H1 (cell line): Measurements from ENCODE around the gene KLF6. TPM values are rescaled to one million over a fixed set of nuclear protein-coding genes. Genes with fewer than 3 reads are reported as not detected.

ENCODE experiments used
- CTCF ChIA-PET: fragments of 300-600 bp; sonication (Branson Sonifier 250); formaldehyde crosslinking; loops from one replicate; lab custom pipeline; 2021; ENCODE audit not compliant: partially characterized antibody; lab: Charles Lee
- POLR2A ChIA-PET: fragments of 300-600 bp; sonication (Branson Sonifier 250); formaldehyde crosslinking; loops from one replicate; lab custom pipeline; 2021; ENCODE audit warnings: inconsistent platforms; ENCODE audit not compliant: partially characterized antibody; lab: Charles Lee
- DNase-seq, 2 experiments: peaks; one replicate each; pipeline versions ENCODE4 v3.0.0 to v3.0.0-alpha.2; 2010 to 2022; ENCODE audit warnings: low spot score in 2 of 2, low read depth in 1 of 2, mixed read lengths in 1 of 2
- FAIRE-seq: peaks from 2 replicates; lab custom pipeline; 2011; peaks lifted over from hg19 to GRCh38; lab: Jason Lieb, UNC
- H2AFZ ChIP-seq: 2 replicates; pipeline ENCODE4 v1.8.1; 2012; ENCODE audit warnings: low read length, inconsistent platforms
- H2AK5ac ChIP-seq: 2 replicates; pipeline ENCODE4 v1.6.1; 2013; ENCODE audit warnings: low read depth, low read length
- H2BK120ac ChIP-seq: replicated peaks from 2 replicates; pipeline ENCODE3; 2013; ENCODE audit warnings: low read depth, low read length, inconsistent platforms
- H2BK12ac ChIP-seq: 2 replicates; pipeline ENCODE4 v1.6.1; 2013; ENCODE audit warnings: low read depth, low read length
- H2BK15ac ChIP-seq: 2 replicates; pipeline ENCODE4 v1.6.1; 2013; ENCODE audit warnings: low read length
- H2BK20ac ChIP-seq: 2 replicates; pipeline ENCODE4 v1.6.1; 2013; ENCODE audit warnings: low read length
- H2BK5ac ChIP-seq: 2 replicates; pipeline ENCODE4 v1.6.1; 2013; ENCODE audit warnings: low read depth, low read length
- H3K14ac ChIP-seq: 2 replicates; pipeline ENCODE4 v1.6.1; 2013; ENCODE audit warnings: inconsistent platforms; ENCODE audit not compliant: insufficient read length
- H3K18ac ChIP-seq: 2 replicates; pipeline ENCODE4 v1.6.1; 2013; ENCODE audit warnings: low read length; ENCODE audit errors: extremely low read depth
- H3K23ac ChIP-seq: 2 replicates; pipeline ENCODE4 v1.6.1; 2013; ENCODE audit warnings: inconsistent platforms; ENCODE audit not compliant: insufficient read length
- H3K23me2 ChIP-seq: 2 replicates; pipeline ENCODE4 v1.6.1; 2013; ENCODE audit warnings: low read depth, low read length
- H3K27ac ChIP-seq: 2 replicates; pipeline ENCODE4 v1.6.1; 2011; ENCODE audit warnings: low read depth, low read length, inconsistent platforms
- H3K27me3 ChIP-seq, 4 experiments: replicated peaks in 1 of 4; 1 replicate in 1 of 4; 2 replicates in 3 of 4; pipeline versions ENCODE4 v1.6.1 to v1.8.1; 2011 to 2013; ENCODE audit warnings: low read length in 3 of 4, mild to moderate bottlenecking in 3 of 4, inconsistent platforms in 2 of 4, mixed read lengths in 2 of 4, moderate library complexity in 1 of 4; ENCODE audit not compliant: control insufficient read depth in 3 of 4, insufficient read depth in 3 of 4; ENCODE audit errors: extremely low read depth in 1 of 4
- H3K36me3 ChIP-seq, 4 experiments: 2 replicates each; pipeline versions ENCODE4 v1.6.1 to v1.8.1; 2011 to 2013; ENCODE audit warnings: mild to moderate bottlenecking in 4 of 4, low read length in 3 of 4, moderate library complexity in 2 of 4, control low read depth in 1 of 4, inconsistent platforms in 1 of 4; ENCODE audit not compliant: insufficient read depth in 4 of 4, control insufficient read depth in 2 of 4
- H3K4ac ChIP-seq: replicated peaks from 2 replicates; pipeline ENCODE3; 2013; ENCODE audit warnings: low read length, low read depth, mixed read lengths, inconsistent platforms; ENCODE audit not compliant: insufficient read length
- H3K4me1 ChIP-seq, 4 experiments: replicated peaks in 1 of 4; 1 replicate in 1 of 4; 2 replicates in 3 of 4; pipeline versions ENCODE4 v1.6.1 to v1.8.1; 2011 to 2013; ENCODE audit warnings: low read length in 3 of 4, inconsistent platforms in 2 of 4, mixed read lengths in 1 of 4; ENCODE audit not compliant: insufficient read depth in 4 of 4, control insufficient read depth in 3 of 4
- H3K4me2 ChIP-seq, 2 experiments: 2 replicates each; pipeline versions ENCODE4 v1.6.1 to v1.8.1; 2011 to 2013; ENCODE audit warnings: low read depth in 2 of 2, low read length in 2 of 2, control low read depth in 1 of 2, inconsistent platforms in 1 of 2, mild to moderate bottlenecking in 1 of 2; ENCODE audit not compliant: insufficient read depth in 1 of 2
- H3K4me3 ChIP-seq, 4 experiments: fragments of 200-600, 300-600 bp in 1 of 4; sonication (generic), shearing (Covaris generic), sonication (Bioruptor Twin) in 1 of 4; 2 replicates each; pipeline versions ENCODE4 v1.5.1 to v1.8.1; 2011 to 2016; ENCODE audit warnings: low read length in 4 of 4, low read depth in 3 of 4, control low read depth in 2 of 4, inconsistent platforms in 2 of 4, mild to moderate bottlenecking in 2 of 4, mixed read lengths in 1 of 4, moderate library complexity in 1 of 4; ENCODE audit not compliant: insufficient read depth in 2 of 4; ENCODE audit errors: extremely low read depth in 1 of 4
- H3K56ac ChIP-seq: replicated peaks from 2 replicates; pipeline ENCODE3; 2013; ENCODE audit warnings: low read depth, mild to moderate bottlenecking, mixed read lengths, low read length, inconsistent platforms; ENCODE audit not compliant: insufficient read length
- H3K79me1 ChIP-seq: 2 replicates; pipeline ENCODE4 v1.6.1; 2013; ENCODE audit warnings: low read depth, low read length, control low read depth
- H3K79me2 ChIP-seq, 2 experiments: 2 replicates each; pipeline versions ENCODE4 v1.6.1 to v1.8.1; 2012 to 2013; ENCODE audit warnings: low read length in 2 of 2, mild to moderate bottlenecking in 2 of 2, inconsistent platforms in 1 of 2; ENCODE audit not compliant: insufficient read depth in 2 of 2, control insufficient read depth in 1 of 2
- H3K9ac ChIP-seq, 4 experiments: replicated peaks in 1 of 4; 1 replicate in 1 of 4; 2 replicates in 3 of 4; pipeline versions ENCODE4 v1.6.1 to v1.8.1; 2011 to 2013; ENCODE audit warnings: low read depth in 3 of 4, low read length in 3 of 4, control low read depth in 2 of 4, mild to moderate bottlenecking in 2 of 4, moderate library complexity in 2 of 4, inconsistent platforms in 1 of 4; ENCODE audit errors: extremely low read depth in 1 of 4
- H3K9me3 ChIP-seq, 2 experiments: 2 replicates each; pipeline versions ENCODE4 v1.6.1 to v1.8.1; 2012 to 2013; ENCODE audit warnings: mild to moderate bottlenecking in 2 of 2, moderate library complexity in 2 of 2, control low read depth in 1 of 2, inconsistent platforms in 1 of 2, low read depth in 1 of 2, low read length in 1 of 2, mixed read lengths in 1 of 2; ENCODE audit not compliant: insufficient read depth in 2 of 2
- H4K20me1 ChIP-seq, 2 experiments: replicated peaks in 1 of 2; 2 replicates each; pipeline versions ENCODE3 to v1.8.1; 2011 to 2013; ENCODE audit warnings: inconsistent platforms in 2 of 2, low read length in 2 of 2, mild to moderate bottlenecking in 1 of 2; ENCODE audit not compliant: insufficient read depth in 2 of 2, control insufficient read depth in 1 of 2
- H4K5ac ChIP-seq: 2 replicates; pipeline ENCODE4 v1.6.1; 2013; ENCODE audit warnings: low read length, low read depth, mixed read lengths, inconsistent platforms; ENCODE audit not compliant: insufficient read length
- H4K8ac ChIP-seq: 2 replicates; pipeline ENCODE4 v1.8.0; 2013; ENCODE audit warnings: mild to moderate bottlenecking, moderate library complexity, low read length, inconsistent platforms; ENCODE audit not compliant: insufficient read depth; ENCODE audit errors: extremely low read depth
- H4K91ac ChIP-seq: replicated peaks from 2 replicates; pipeline ENCODE3; 2013; ENCODE audit warnings: low read length, mixed read lengths, inconsistent platforms; ENCODE audit not compliant: insufficient read length
- BACH1 ChIP-seq: IDR thresholded peaks from 2 replicates; pipeline ENCODE4 v1.6.1; 2012; ENCODE audit warnings: low read length, improper control_type of control experiment
- KDM1A ChIP-seq: fragments of 200-600, 300-600 bp; sonication (generic); IDR thresholded peaks from 2 replicates; pipeline ENCODE4 v1.7.1; 2016; ENCODE audit warnings: mild to moderate bottlenecking, low read length, borderline replicate concordance
- ZNF274 ChIP-seq: IDR thresholded peaks from 2 replicates; pipeline ENCODE4 v1.7.0; 2012; ENCODE audit warnings: low read length, borderline replicate concordance; ENCODE audit errors: extremely low read depth
- WGBS, 2 experiments: shearing (Covaris generic) in 1 of 2; methylation state at CpG; one replicate each; pipeline versions ENCODE4 v1.1.6 to v1.1.7; 2013 to 2015; ENCODE audit warnings: low lambda C conversion rate in 2 of 2, mixed read lengths in 2 of 2, inconsistent platforms in 1 of 2, low coverage in 1 of 2, missing lambda C conversion rate in 1 of 2; ENCODE audit not compliant: insufficient replicate concordance in 2 of 2, insufficient coverage in 1 of 2, insufficient read length in 1 of 2; ENCODE audit errors: extremely low coverage in 1 of 2, missing lambda C conversion rate in 1 of 2; 5-methylcytosine and 5-hydroxymethylcytosine counted together
- polyA plus RNA-seq, 7 experiments: library from polyadenylated mRNA; depleted of rRNA in 3 of 7; stranded (reverse) in 5 of 7; unstranded in 2 of 7; fragments of >200 nt in 5 of 7; fragments of 200-250 nt in 2 of 7; gene quantifications; 1 replicate in 5 of 7; 2 replicates in 1 of 7; 4 replicates in 1 of 7; pipeline versions ENCODE4 v1.2.1 to v1.2.3, GENCODE V29; 2011 to 2013; ENCODE audit warnings: missing spikeins in 2 of 7, mixed read lengths in 2 of 7
- total RNA-seq: library from RNA; stranded (reverse); fragmentation: NEBNext Ultra II Directional; extraction: Animal tissue kit (Norgen Biotek cat#: 25700); gene quantifications from 2 replicates; pipeline ENCODE4 v1.2.1, GENCODE V29; 2021
- TF ChIP-seq, protein P1 (sequence below): IDR thresholded peaks from 2 replicates; pipeline ENCODE4 v1.6.1; 2011; ENCODE audit warnings: low read depth, mild to moderate bottlenecking, low read length; ENCODE audit not compliant: insufficient read depth
- TF ChIP-seq, protein P2 (sequence below): IDR thresholded peaks from 2 replicates; pipeline ENCODE4 v1.6.1; 2011; ENCODE audit warnings: low read length, improper control_type of control experiment
- TF ChIP-seq, protein P3 (sequence below), 3 experiments: IDR thresholded peaks; 1 replicate in 2 of 3; 2 replicates in 1 of 3; pipeline versions ENCODE4 v1.5.1 to v1.6.1; 2011; ENCODE audit warnings: low read length in 3 of 3, mild to moderate bottlenecking in 3 of 3, inconsistent platforms in 2 of 3, low read depth in 1 of 3, moderate library complexity in 1 of 3; ENCODE audit not compliant: insufficient read depth in 1 of 3; ENCODE audit errors: control extremely low read depth in 1 of 3

The KLF6 gene
- total and polyA plus RNA-seq, 2 of the 8 experiments (the other 6 are each of a cell fraction or from before 2014, with no cell fraction given), result 5.7 to 19.5 TPM

DNA sequence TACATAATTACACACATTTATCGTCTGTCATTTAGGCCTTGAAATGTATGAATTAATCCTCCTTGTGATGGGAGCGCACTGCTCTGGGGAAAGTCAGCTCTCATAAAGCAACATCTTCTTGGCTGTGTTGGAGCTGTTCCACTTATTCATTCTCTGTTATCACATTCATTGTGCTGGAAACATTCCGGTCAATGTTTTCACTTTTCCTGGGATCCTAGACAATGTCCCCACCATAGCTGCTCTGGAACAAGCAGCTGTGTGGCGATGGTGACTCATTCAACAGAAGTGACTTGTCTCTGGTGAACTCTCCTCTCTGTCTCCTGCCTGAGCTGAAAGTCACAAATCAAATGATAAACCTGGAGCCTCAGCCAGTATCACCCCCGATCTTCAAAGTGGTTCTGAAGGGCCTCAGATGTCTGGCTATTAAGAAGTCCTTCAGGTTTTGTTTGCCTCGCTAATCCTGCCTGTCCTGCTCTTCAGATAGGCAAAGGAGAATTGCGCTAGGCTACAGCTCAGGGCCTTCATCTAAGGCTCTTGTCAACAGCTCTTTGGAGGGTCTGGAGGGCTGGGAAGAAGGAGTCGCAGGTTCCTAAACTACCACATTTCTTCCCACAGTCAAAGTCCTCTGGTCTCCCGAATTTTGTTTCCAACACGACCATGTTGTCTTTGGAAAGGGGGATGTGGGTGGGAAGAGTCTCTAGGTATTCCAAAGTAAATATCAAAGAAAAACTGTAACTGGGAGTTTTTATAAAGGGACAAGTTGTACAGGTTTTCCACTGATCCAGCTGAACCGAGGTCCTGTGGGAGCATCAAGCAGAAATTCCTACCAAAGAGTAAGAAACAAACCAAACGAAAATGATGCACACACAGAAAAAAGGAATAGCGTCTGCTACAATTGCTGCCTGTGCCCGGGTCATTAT lies 29.3 kb downstream of the KLF6 start:
- H3K9me3 ChIP-seq, result no peaks in the 10 kb centered on the region
- DNase-seq (no peak), FAIRE-seq (no peak)
- H2BK5ac ChIP-seq, result no peak overlapping the region
- H3K4me3 ChIP-seq, result no peak overlapping the region
- H2AFZ ChIP-seq, result no peak overlapping the region
- no peak overlapping the region for H3K56ac ChIP-seq
- H3K9ac ChIP-seq, result no peak overlapping the region
- H2BK15ac ChIP-seq, result no peak overlapping the region
- H3K4ac ChIP-seq, result no peak overlapping the region
- no peaks in the 10 kb centered on the region for H3K36me3 ChIP-seq
- no peak overlapping the region for H4K91ac ChIP-seq
- no peaks in the 10 kb centered on the region for H4K20me1 ChIP-seq
- H3K79me2 ChIP-seq, result no peaks in the 10 kb centered on the region
- H3K27ac ChIP-seq, result no peak overlapping the region
- no peak overlapping the region for H2BK12ac ChIP-seq
- no peaks in the 10 kb centered on the region for H3K79me1 ChIP-seq
- H3K4me2 ChIP-seq, result no peak overlapping the region
- H3K18ac ChIP-seq, result no peak overlapping the region
- no peak overlapping the region for H4K5ac ChIP-seq
- ChIA-PET POLR2A (interaction anchor here (0.9 to 1.7 kb wide), 3 partner anchors 9 to 30 kb away, joined by 3 to 4 read pairs (median 3); no protein-coding TSS in a partner anchor), CTCF (interaction anchor here (1.0 to 1.1 kb wide), 3 partner anchors 11 to 21 kb away, joined by 3 to 4 read pairs (median 3); no protein-coding TSS in a partner anchor)
- no peaks in the 10 kb centered on the region for H3K4me1 ChIP-seq
- no peak overlapping the region for H4K8ac ChIP-seq
- H2BK120ac ChIP-seq, result no peak overlapping the region
- TF ChIP-seq ZNF274 (no peak), BACH1 (no peak), KDM1A (no peak)
- TF ChIP-seq, protein P1, sequence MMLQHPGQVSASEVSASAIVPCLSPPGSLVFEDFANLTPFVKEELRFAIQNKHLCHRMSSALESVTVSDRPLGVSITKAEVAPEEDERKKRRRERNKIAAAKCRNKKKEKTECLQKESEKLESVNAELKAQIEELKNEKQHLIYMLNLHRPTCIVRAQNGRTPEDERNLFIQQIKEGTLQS, result no peak
- TF ChIP-seq, protein P2, sequence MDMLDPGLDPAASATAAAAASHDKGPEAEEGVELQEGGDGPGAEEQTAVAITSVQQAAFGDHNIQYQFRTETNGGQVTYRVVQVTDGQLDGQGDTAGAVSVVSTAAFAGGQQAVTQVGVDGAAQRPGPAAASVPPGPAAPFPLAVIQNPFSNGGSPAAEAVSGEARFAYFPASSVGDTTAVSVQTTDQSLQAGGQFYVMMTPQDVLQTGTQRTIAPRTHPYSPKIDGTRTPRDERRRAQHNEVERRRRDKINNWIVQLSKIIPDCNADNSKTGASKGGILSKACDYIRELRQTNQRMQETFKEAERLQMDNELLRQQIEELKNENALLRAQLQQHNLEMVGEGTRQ, result no peak
- TF ChIP-seq, protein P3, sequence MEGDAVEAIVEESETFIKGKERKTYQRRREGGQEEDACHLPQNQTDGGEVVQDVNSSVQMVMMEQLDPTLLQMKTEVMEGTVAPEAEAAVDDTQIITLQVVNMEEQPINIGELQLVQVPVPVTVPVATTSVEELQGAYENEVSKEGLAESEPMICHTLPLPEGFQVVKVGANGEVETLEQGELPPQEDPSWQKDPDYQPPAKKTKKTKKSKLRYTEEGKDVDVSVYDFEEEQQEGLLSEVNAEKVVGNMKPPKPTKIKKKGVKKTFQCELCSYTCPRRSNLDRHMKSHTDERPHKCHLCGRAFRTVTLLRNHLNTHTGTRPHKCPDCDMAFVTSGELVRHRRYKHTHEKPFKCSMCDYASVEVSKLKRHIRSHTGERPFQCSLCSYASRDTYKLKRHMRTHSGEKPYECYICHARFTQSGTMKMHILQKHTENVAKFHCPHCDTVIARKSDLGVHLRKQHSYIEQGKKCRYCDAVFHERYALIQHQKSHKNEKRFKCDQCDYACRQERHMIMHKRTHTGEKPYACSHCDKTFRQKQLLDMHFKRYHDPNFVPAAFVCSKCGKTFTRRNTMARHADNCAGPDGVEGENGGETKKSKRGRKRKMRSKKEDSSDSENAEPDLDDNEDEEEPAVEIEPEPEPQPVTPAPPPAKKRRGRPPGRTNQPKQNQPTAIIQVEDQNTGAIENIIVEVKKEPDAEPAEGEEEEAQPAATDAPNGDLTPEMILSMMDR (IDR thresholded peaks at IDR 0.05; ENCODE audit: control extremely low read depth in 1 of 3, insufficient read depth in 1 of 3, low read depth in 1 of 3, low read length in 3 of 3), result no peak
- H3K23ac ChIP-seq, result no peak overlapping the region
- H3K14ac ChIP-seq, result no peak overlapping the region
- H2BK20ac ChIP-seq, result no peak overlapping the region
- peak overlapping the region; percentile 39; the same call in 1 of the 2 replicates for H2AK5ac ChIP-seq
- no peaks in the 10 kb centered on the region for H3K23me2 ChIP-seq
- 89% methylated on average over 14 of the region's 14 CpGs; no CpG with 5 or more reads in 1 of the 2 experiments for WGBS, 2 experiments
- H3K27me3 ChIP-seq, result no peaks in the 10 kb centered on the region
